GM19452 (cell line): Measurements from ENCODE around the gene RSPH6A.

Experiments used
- ATAC-seq: cut with Tn5 transposase; IDR thresholded peaks from one replicate; pipeline ENCODE4 v1.9.1; 2021; ENCODE audit not compliant: unreplicated experiment

The RSPH6A gene

GRCh38 chr19:45825917-45826893, 11.1 kb upstream of the RSPH6A start:
- ATAC-seq = no peak

GRCh38 chr19:45825263-45825605, 10.1 kb upstream of the RSPH6A start:
- ATAC-seq = no peak

GRCh38 chr19:45824531-45825262, 9.6 kb upstream of the RSPH6A start:
- ATAC-seq = no peak

GRCh38 chr19:45824041-45824471, 8.9 kb upstream of the RSPH6A start:
- no peak for ATAC-seq

GRCh38 chr19:45823182-45823581, 8.1 kb upstream of the RSPH6A start:
- no peak for ATAC-seq

GRCh38 chr19:45822716-45823115, 7.6 kb upstream of the RSPH6A start:
- ATAC-seq = no peak

- ATAC-seq = no peak
Observed at GRCh38 chr19:45821570-45821969, 6.5 kb upstream of the RSPH6A start.

GRCh38 chr19:45821103-45821521, 6.0 kb upstream of the RSPH6A start:
- ATAC-seq = no peak

GRCh38 chr19:45820413-45821102, 5.5 kb upstream of the RSPH6A start:
- ATAC-seq = no peak

- ATAC-seq = no peak
Observed at GRCh38 chr19:45819769-45820168, 4.7 kb upstream of the RSPH6A start.

GRCh38 chr19:45817725-45818301, 2.7 kb upstream of the RSPH6A start:
- ATAC-seq = no peak

GRCh38 chr19:45817010-45817724, 2.1 kb upstream of the RSPH6A start:
- peak; percentile 91 for ATAC-seq

GRCh38 chr19:45816236-45817009, 1.3 kb upstream of the RSPH6A start:
- ATAC-seq = no peak

GRCh38 chr19:45815481-45816216, 541 bp upstream of the RSPH6A start:
- ATAC-seq = no peak

GRCh38 chr19:45814166-45814780, 835 bp downstream of the RSPH6A start:
- ATAC-seq = no peak

- no peak for ATAC-seq
Observed at GRCh38 chr19:45812297-45812696, 2.8 kb downstream of the RSPH6A start.

- no peak for ATAC-seq
Observed at GRCh38 chr19:45809643-45810159, 5.4 kb downstream of the RSPH6A start.

GRCh38 chr19:45805719-45806118, 9.4 kb downstream of the RSPH6A start:
- no peak for ATAC-seq

- no peak for ATAC-seq
Observed at GRCh38 chr19:45804959-45805230, 10.2 kb downstream of the RSPH6A start.
